ENCODE measurements around the gene STAT3.

The STAT3 gene

GRCh38 chr17:42339221-42339620 is 49.0 kb downstream of the STAT3 start:
- no peak overlapping the region for H3K27ac ChIP-seq
- TF ChIP-seq ZFX (IDR thresholded peaks at IDR 0.05; ENCODE audit: borderline replicate concordance) (no peak), CTCF (IDR thresholded peaks at IDR 0.05) (no peak)

GRCh38 chr17:42338427-42338985 is 49.7 kb downstream of the STAT3 start:
- TF ChIP-seq CTCF (IDR thresholded peaks at IDR 0.05) = no peak
- TF ChIP-seq ZFX (IDR thresholded peaks at IDR 0.05; ENCODE audit: borderline replicate concordance) = no peak
- no peak overlapping the region for H3K27ac ChIP-seq

GRCh38 chr17:42337442-42337841 is 50.8 kb downstream of the STAT3 start:
- H3K27ac ChIP-seq = no peak overlapping the region

GRCh38 chr17:42334677-42335076 is 53.6 kb downstream of the STAT3 start:
- no peak for TF ChIP-seq ZFX (IDR thresholded peaks at IDR 0.05; ENCODE audit: borderline replicate concordance)
- no peak overlapping the region for H3K27ac ChIP-seq

More at GRCh38 chr17:42337442-42337841, 50.8 kb downstream of the STAT3 start:
- TF ChIP-seq ZFX (IDR thresholded peaks at IDR 0.05; ENCODE audit: borderline replicate concordance) (no peak), CTCF (IDR thresholded peaks at IDR 0.05) (no peak)

- no peak overlapping the region for H3K27ac ChIP-seq
- no peak for TF ChIP-seq ZFX (IDR thresholded peaks at IDR 0.05; ENCODE audit: borderline replicate concordance)
- TF ChIP-seq CTCF (IDR thresholded peaks at IDR 0.05) = no peak
Observed at GRCh38 chr17:42333053-42333452, 55.2 kb downstream of the STAT3 start.

- no peak for TF ChIP-seq CTCF (IDR thresholded peaks at IDR 0.05)
- no peak for TF ChIP-seq ZFX (IDR thresholded peaks at IDR 0.05; ENCODE audit: borderline replicate concordance)
- H3K27ac ChIP-seq = no peak overlapping the region
Observed at GRCh38 chr17:42329025-42329976, 58.9 kb downstream of the STAT3 start.

- no peak for TF ChIP-seq CTCF (IDR thresholded peaks at IDR 0.05)
- no peak for TF ChIP-seq ZFX (IDR thresholded peaks at IDR 0.05; ENCODE audit: borderline replicate concordance)
- H3K27ac ChIP-seq = no peak overlapping the region
Observed at GRCh38 chr17:42325026-42325425, 63.2 kb downstream of the STAT3 start.

Measured in 22Rv1 (cell line).